Sciatic nerve (tissue), 2 donors: Measurements from ENCODE around the gene TNFRSF12A. TPM values are rescaled to one million over a fixed set of nuclear protein-coding genes. Genes with fewer than 3 reads are reported as not detected.
A peak's percentile ranks its signal among the peaks of the same experiment; 100 is the strongest.

Experiments
- ATAC-seq: fragments of 200-7000 bp; cut with Tn5 transposase; one replicate; pipeline ENCODE4 v1.9.1; 2020; ENCODE audit warnings: mild to moderate bottlenecking, moderate library complexity
- DNase-seq: peaks from one replicate; pipeline ENCODE4 v3.0.0-alpha.2; 2020; ENCODE audit warnings: low spot score
- intact Hi-C: fragments of 100-400 bp; cut with DNase I; formaldehyde crosslinking; loops from one replicate; pipeline ENCODE4 v1.14.2; 2022
- total RNA-seq: library from RNA; stranded (reverse); fragmentation: NEBNext Ultra II Directional; extraction: Animal tissue kit (Norgen Biotek cat#: 25700); gene quantifications from one replicate; pipeline ENCODE4 v1.2.1, GENCODE V29; 2021
- donor health status: DM: no; HTN: no; CAD: no.
- donor health status: DM: no; HTN: no; CAD: no.

TNFRSF12A gene
- total RNA-seq, 1 donor from 2014 or later: 13.6 TPM

- intact Hi-C loops: no loop called here
- DNase-seq (peak; percentile 86), ATAC-seq (peak; percentile 63)
Observed at GRCh38 chr16:2983706-2984136, 36.4 kb upstream of the TNFRSF12A start.

DNA sequence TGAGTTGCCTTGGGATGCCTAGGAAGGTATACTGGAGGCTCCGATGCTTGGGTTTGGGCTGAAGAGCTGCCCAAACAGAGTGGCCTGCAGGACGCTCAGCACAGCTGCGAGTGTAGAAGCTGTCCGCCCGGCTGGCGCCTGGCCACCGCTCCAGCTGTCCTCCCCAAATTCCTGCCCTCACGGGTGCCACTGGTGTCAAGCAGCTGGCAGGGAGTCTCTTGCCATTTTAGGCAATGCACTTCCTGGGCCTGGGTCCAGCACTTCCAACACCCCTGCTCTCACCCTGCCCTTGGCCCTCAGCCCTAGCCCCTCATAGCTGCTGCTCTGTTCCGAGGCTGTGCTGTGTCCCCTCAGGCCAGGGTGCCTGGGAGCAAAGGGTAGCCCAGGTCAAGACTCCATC is 34.7 kb upstream of the TNFRSF12A start:
- intact Hi-C loops: no loop called here
- DNase-seq (no peak), ATAC-seq (no peak)

GRCh38 chr16:2985893-2986355 is 34.2 kb upstream of the TNFRSF12A start:
- no peak for ATAC-seq
- intact Hi-C loops: no loop called here
- DNase-seq: no peak

DNA sequence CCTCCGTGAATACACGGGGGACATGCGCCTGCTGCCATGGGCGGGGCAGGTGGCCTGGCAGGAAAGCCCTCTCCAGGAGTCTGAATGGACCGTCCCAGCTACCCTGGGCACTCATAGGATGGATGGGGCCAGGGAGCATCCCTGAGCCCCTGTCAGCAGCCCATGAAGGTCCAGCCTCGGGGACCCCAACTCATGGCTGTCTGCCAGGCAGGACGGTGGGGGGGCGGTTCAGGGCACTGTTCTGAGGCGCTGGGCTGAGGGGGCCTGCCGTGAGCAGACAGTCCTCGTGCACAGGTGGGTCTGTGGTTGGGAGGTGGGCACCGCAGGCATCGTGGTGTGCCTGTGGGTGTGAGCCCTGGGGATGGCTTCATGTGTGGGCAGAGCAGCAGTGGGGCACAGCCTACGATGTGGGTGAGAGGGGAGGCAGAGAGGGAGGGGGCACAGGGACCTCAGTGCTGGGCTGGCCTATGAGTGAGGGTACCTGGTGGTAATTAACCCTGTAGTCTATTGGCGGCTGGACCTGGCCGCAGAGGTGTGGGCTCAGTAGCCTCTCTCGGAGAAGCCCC is 33.5 kb upstream of the TNFRSF12A start:
- intact Hi-C loops: no loop called here
- ATAC-seq: no peak
- DNase-seq: no peak

- ATAC-seq: no peak
- intact Hi-C loops: no loop called here
- no peak for DNase-seq
Observed at GRCh38 chr16:2987286-2987685, 32.9 kb upstream of the TNFRSF12A start.

- intact Hi-C loops: no loop called here
- ATAC-seq (no peak), DNase-seq (no peak)
Observed at GRCh38 chr16:2987833-2988232, 32.3 kb upstream of the TNFRSF12A start.

DNA sequence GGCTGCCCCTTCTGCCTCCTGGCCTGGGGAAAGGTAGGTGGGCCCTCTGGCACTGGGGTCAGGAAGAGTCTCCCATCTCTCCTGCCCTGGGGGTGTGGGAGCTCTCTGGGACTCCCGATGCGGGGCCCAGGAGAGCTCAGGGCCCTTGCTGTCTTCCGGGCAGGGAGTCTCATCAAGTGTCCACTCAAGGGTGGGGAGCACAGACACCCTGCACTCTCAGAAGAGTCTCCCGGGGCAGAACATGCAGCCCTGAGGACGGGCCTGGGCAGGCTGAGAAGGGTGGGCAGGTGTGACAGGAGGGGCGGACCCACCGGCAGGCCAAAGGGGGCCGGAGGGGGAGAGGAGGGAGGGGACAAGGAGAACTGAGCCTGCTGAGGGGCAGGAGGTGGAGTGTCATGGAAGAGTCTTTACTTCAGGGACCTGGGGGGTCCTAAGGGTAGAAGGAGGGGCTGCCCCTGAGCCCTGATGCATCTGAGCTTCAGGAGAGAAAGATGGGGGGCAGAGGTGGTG is 31.5 kb upstream of the TNFRSF12A start:
- no peak for ATAC-seq
- intact Hi-C loops: no loop called here
- no peak for DNase-seq

DNA sequence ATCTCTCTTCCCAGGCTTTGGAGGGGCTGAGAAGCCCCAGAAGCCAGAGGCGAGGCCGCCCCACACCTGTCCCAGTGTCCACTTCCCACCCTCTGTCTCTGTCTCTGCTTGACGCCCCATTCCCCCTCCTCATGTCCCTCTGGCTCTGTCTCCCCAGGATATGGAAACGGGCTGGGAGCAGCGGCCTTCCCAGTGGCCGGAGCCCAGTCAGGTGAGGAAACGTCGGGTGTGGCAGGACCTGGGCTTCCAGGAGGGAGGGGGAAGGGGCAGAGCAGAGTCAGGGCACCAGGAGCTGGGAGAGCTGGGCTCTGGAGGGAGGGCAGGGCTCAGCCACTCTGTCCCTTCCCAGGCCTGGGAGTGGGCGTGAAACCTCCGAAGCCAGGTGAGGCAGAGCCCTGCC is 29.3 kb upstream of the TNFRSF12A start:
- no peak for DNase-seq
- no peak for ATAC-seq
- intact Hi-C loops: no loop called here

DNA sequence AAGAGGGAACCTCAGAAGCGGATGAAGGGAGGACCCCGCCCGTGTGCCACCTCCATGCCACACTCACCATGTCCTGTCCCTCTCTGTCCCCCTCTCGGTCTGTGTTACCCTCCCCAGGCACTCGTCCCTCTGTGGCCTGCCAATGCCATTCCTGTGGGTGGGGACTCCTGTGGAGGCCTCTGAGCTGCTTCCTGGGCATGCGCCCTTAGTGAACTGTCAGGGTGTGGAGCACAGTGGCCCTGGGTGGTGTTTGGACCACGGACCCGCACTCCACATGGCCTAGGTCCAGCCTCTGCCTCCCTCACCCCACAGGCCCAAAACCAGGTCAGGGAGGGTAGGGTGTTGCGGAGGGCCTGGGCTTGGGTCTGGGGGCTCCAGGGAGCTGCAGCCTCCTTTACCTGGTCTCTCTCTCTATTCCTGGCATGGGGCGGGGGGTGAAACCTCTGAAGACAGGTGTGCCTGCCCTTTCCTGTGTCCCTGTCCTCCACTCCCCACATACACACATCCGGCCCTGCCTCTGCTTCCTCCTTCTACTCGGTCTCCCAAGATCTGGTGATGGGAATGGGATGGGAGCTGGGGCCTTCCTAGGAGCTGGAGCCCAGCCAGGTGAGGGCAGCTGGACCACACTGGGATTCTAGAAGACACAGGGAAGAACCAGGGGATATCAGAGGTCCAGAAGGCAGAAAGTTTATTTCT is 28.5 kb upstream of the TNFRSF12A start:
- intact Hi-C loops: no loop called here
- peak; percentile 15 for ATAC-seq
- no peak for DNase-seq

DNA sequence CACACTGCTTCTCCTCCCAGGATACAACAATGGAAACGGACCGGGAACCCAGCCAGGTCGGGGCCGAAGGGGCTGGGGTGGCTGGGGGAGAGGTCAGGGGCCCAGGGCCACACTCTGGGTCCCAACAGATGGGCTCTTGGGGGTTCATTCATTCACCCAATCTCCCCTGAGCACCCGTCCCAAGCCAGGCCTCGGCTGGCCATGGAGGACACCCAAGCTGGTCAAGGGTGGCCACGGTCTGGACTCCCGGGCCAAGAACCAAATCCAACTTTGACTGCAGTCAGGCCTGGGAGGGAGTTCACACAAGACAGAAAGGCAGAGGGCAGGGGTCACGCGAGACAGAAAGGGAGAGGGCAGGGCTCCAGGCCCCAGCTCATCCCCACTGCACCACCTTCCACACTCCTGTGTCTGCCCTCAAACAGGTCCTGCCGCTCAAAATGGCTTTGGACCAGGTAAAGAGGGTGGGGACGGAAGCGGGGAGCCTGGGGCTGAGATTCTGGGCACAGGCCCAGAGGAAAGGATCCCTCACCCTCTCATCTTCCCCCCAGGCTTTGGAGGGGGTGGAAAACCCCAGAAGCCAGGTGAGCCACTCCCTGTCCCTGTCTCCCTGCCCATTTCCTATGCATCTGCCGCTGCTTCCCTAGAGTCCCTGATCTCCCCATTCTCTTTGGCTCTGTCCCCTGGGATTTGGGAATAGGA is 27.6 kb upstream of the TNFRSF12A start:
- ATAC-seq: no peak
- intact Hi-C loops: no loop called here
- no peak for DNase-seq

- no peak for ATAC-seq
- no peak for DNase-seq
- intact Hi-C loops: no loop called here
Observed at GRCh38 chr16:2996298-2996697, 23.9 kb upstream of the TNFRSF12A start.

GRCh38 chr16:2999929-3000328 is 20.2 kb upstream of the TNFRSF12A start:
- intact Hi-C loops: no loop called here
- DNase-seq: no peak
- ATAC-seq: no peak

- intact Hi-C loops: no loop called here
- DNase-seq (no peak), ATAC-seq (no peak)
Observed at GRCh38 chr16:3000540-3000939, 19.6 kb upstream of the TNFRSF12A start.

- no peak for ATAC-seq
- no peak for DNase-seq
- intact Hi-C loops: no loop called here
Observed at GRCh38 chr16:3001316-3001715, 18.9 kb upstream of the TNFRSF12A start.

DNA sequence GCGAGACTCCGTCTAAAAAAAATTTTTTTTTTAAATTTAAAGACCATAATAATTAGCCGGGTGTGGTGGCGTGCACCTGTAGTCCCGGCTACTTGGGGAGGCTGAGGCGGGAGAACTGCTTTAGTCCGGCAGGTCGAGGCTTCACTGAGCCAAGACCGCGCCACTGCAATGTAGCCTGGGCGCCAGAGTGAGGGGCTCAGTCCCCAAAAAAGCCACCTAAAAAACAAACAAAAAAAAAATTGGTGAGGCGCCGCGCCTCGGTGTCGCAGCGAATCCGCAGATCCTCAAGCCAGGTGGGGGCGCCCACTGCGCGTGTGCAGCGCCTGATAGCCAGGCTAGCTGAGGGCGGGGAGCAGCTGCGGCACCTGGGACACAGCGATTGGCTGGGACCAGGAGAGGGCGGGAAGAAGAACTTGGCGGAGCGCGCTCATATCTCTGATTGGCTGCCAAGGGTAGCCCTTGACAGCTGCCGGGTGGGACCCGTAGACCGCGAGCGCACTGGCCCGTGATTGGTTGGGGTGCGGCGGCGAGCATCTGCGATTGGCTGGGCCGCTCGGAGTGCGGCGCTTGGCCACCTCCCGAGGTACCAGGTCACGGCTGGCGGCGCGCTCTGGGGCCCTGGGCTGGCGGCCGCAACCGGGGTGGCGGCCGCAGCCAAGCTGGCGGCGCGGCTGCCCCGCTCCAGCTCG is 16.4 kb upstream of the TNFRSF12A start:
- intact Hi-C loops: no loop called here
- DNase-seq (peak; percentile 95), ATAC-seq (peak; percentile 98)

DNA sequence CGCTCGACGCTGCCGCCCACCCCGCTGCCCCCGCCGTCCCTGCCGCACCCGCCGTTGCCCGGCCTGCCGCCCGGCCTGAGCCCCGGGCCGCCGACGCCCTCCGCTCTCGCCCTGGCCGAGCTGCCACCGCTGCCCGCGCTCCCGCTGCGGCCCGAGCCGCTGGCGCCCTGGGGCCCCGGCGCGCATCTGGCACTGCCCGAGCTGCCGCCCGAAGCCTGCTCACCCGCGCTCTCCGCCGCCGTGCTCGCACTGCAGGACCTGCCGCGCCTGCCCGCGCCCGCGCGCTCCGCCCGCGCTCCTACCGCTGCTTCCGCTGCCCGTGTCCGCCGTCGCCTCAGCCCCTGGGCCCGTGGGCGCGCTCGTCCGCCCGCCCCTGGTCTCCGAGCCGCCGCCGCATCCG is 15.8 kb upstream of the TNFRSF12A start:
- intact Hi-C loops: no loop called here
- ATAC-seq: no peak
- no peak for DNase-seq

- no peak for DNase-seq
- intact Hi-C loops: no loop called here
- no peak for ATAC-seq
Observed at GRCh38 chr16:3004781-3005284, 15.3 kb upstream of the TNFRSF12A start.

- intact Hi-C loops: no loop called here
- DNase-seq: no peak
- ATAC-seq: no peak
Observed at GRCh38 chr16:3007059-3007956, 12.9 kb upstream of the TNFRSF12A start.
